ENCODE results near the gene PNRC2.
A peak's percentile ranks its signal among the peaks of the same experiment; 100 is the strongest.

The PNRC2 gene

GRCh38 chr1:23927097-23927496 lies 32.5 kb upstream of the PNRC2 start:
- TF ChIP-seq, protein P1, sequence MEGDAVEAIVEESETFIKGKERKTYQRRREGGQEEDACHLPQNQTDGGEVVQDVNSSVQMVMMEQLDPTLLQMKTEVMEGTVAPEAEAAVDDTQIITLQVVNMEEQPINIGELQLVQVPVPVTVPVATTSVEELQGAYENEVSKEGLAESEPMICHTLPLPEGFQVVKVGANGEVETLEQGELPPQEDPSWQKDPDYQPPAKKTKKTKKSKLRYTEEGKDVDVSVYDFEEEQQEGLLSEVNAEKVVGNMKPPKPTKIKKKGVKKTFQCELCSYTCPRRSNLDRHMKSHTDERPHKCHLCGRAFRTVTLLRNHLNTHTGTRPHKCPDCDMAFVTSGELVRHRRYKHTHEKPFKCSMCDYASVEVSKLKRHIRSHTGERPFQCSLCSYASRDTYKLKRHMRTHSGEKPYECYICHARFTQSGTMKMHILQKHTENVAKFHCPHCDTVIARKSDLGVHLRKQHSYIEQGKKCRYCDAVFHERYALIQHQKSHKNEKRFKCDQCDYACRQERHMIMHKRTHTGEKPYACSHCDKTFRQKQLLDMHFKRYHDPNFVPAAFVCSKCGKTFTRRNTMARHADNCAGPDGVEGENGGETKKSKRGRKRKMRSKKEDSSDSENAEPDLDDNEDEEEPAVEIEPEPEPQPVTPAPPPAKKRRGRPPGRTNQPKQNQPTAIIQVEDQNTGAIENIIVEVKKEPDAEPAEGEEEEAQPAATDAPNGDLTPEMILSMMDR (IDR thresholded peaks at IDR 0.05; ENCODE audit: low read depth, low read length) = no peak

GRCh38 chr1:23928789-23929188 lies 30.8 kb upstream of the PNRC2 start:
- TF ChIP-seq, protein P1 (IDR thresholded peaks at IDR 0.05; ENCODE audit: low read depth, low read length) = no peak
- no peak overlapping the region for H3K4me3 ChIP-seq (ENCODE audit: low read depth, low read length)

More at GRCh38 chr1:23927097-23927496, 32.5 kb upstream of the PNRC2 start:
- no peak overlapping the region for H3K4me3 ChIP-seq (ENCODE audit: low read depth, low read length)

- H3K4me3 ChIP-seq (ENCODE audit: low read depth, low read length) = no peak overlapping the region
- TF ChIP-seq, protein P1 (IDR thresholded peaks at IDR 0.05; ENCODE audit: low read depth, low read length) = no peak
Measured at GRCh38 chr1:23930270-23930669, 29.4 kb upstream of the PNRC2 start.

DNA sequence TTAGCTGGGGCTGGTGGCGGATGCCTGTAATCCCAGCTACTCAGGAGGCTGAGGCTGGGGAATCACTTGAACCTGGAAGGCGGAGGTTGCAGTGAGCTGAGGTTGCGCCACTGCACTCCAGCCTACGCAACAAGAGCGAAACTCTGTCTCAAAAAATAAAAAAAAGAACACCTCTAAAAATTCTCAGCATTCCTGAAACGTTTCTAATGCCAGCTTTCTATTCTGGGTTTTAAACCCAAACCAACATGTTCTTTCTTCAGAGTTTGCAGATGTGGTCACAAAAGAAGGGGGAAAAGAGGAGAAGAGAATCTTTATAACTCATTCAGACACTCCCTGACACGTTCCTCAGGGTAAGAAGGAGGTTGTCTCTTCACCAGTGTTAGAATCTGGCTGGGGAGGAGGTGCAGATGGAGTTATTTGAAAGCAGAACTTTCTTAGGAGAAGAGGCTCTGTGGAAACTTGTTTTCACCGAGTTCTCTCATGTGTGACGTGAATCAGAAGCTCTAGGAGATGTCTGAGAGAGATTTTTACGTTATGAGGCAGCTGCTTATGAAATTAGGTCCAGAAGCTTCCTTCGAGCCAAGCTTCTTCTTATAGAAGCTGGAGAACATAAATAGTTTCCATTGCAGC lies 28.7 kb upstream of the PNRC2 start:
- peak overlapping the region; percentile 23 for H3K4me3 ChIP-seq (ENCODE audit: low read depth, low read length)

GRCh38 chr1:23931491-23931880 lies 28.1 kb upstream of the PNRC2 start:
- no peak overlapping the region for H3K4me3 ChIP-seq (ENCODE audit: low read depth, low read length)
- TF ChIP-seq, protein P1 (IDR thresholded peaks at IDR 0.05; ENCODE audit: low read depth, low read length) = no peak

More for the DNA sequence above, 28.7 kb upstream of the PNRC2 start:
- TF ChIP-seq, protein P1 (IDR thresholded peaks at IDR 0.05; ENCODE audit: low read depth, low read length) = no peak

GRCh38 chr1:23936481-23937176 lies 23.0 kb upstream of the PNRC2 start:
- H3K4me3 ChIP-seq (ENCODE audit: low read depth, low read length) = no peak overlapping the region
- TF ChIP-seq, protein P1 (IDR thresholded peaks at IDR 0.05; ENCODE audit: low read depth, low read length) = no peak

- no peak overlapping the region for H3K4me3 ChIP-seq (ENCODE audit: low read depth, low read length)
- TF ChIP-seq, protein P1 (IDR thresholded peaks at IDR 0.05; ENCODE audit: low read depth, low read length) = no peak
Measured at GRCh38 chr1:23947366-23947765, 12.3 kb upstream of the PNRC2 start.

All from WI38 (cell line).